Thymus (tissue), 11 donors: ENCODE results near the gene HNRNPUL2. TPM values are rescaled to one million over a fixed set of nuclear protein-coding genes. Genes with fewer than 3 reads are reported as not detected.

ENCODE experiments used
- DNase-seq, 9 donors: peaks; one replicate each; pipeline ENCODE4 v3.0.0-alpha.2; 2013; ENCODE audit warnings: low spot score in 9 of 9, low read depth in 6 of 9, missing footprints in 1 of 9
- H3K27ac ChIP-seq, 2 donors: one replicate each; pipeline ENCODE4 v1.5.1; 2013; ENCODE audit warnings: control low read depth in 1 of 2, low read depth in 1 of 2, low read length in 1 of 2, mild to moderate bottlenecking in 1 of 2, moderate library complexity in 1 of 2
- H3K27me3 ChIP-seq, 2 donors: one replicate each; pipeline ENCODE4 v1.5.1; 2013; ENCODE audit warnings: low read length in 1 of 2; ENCODE audit not compliant: control insufficient read depth in 2 of 2, insufficient read depth in 1 of 2
- H3K36me3 ChIP-seq, 2 donors: one replicate each; pipeline ENCODE4 v1.5.1; 2013; ENCODE audit warnings: low read length in 1 of 2, mild to moderate bottlenecking in 1 of 2, moderate library complexity in 1 of 2; ENCODE audit not compliant: control insufficient read depth in 2 of 2, insufficient read depth in 2 of 2
- H3K4me1 ChIP-seq, 2 donors: one replicate each; pipeline ENCODE4 v1.5.1; 2013; ENCODE audit warnings: low read length in 2 of 2; ENCODE audit not compliant: control insufficient read depth in 2 of 2, insufficient read depth in 2 of 2
- H3K4me3 ChIP-seq, 2 donors: one replicate each; pipeline ENCODE4 v1.5.1; 2013; ENCODE audit warnings: low read length in 2 of 2, control low read depth in 1 of 2, mild to moderate bottlenecking in 1 of 2
- H3K9me3 ChIP-seq, 2 donors: one replicate each; pipeline ENCODE4 v1.5.1; 2013; ENCODE audit warnings: low read length in 1 of 2, mild to moderate bottlenecking in 1 of 2; ENCODE audit not compliant: control insufficient read depth in 2 of 2, insufficient read depth in 1 of 2
- WGBS: extraction: QIAGEN DNeasy Blood & Tissue Kit; methylation state at CpG from one replicate; pipeline ENCODE4 v1.1.7; 2013; 5-methylcytosine and 5-hydroxymethylcytosine counted together
- polyA plus RNA-seq: library from polyadenylated mRNA; stranded (reverse); fragments of 200-250 nt; gene quantifications from one replicate; pipeline ENCODE4 v1.2.3, GENCODE V29; 2013
- total RNA-seq: library from RNA; stranded (reverse); fragments of 120-200 nt; gene quantifications from one replicate; pipeline ENCODE4 v1.2.4, GENCODE V29; 2013
- donor health status: healthy.

HNRNPUL2 gene
- total and polyA plus RNA-seq, 2 donors = 7.7 to 44.7 TPM

DNA sequence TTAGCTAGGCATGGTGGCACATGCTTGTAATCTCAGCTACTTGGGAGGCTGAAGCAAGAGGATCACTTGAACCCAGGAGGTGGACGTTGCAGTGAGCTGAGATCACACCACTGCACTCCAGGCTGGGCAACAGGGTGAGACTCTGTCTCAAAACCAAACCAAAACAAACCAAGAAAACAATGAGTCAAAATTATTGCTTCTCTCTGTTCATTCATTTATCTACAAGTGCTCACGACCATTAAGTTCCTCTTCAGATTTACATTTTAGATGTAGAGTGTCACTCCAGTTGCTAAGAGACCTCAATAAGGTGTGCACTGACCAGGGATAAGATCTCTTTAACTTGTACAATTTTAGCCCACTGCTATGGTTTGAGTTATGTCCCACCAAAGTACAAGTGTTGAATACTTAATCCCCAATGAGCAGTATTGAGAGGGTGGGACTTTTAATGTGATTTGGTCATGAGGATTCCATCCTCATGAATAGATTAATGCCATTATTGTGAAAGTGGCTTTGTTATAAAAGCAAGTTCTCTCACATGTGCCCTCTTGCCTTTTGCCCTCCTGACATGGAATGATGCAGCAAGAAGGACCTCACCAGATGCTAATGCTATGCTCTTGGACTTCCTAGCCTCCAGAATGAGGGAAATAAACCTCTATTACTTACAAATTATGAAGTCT lies 7.8 kb downstream of the HNRNPUL2 start:
- DNase-seq = no peak
- H3K36me3 ChIP-seq = peaks cover 81 to 99% of the 10 kb centered on the region in 2 donors
- peaks cover 0 to 4% of the 10 kb centered on the region in 2 donors for H3K4me1 ChIP-seq
- no peak overlapping the region for H3K4me3 ChIP-seq
- 94% methylated on average over 2 of the region's 2 CpGs for WGBS
- H3K27ac ChIP-seq = no peak overlapping the region
- H3K9me3 ChIP-seq = peaks cover 0 to 3% of the 10 kb centered on the region in 2 donors
- no peaks in the 10 kb centered on the region for H3K27me3 ChIP-seq

GRCh38 chr11:62716816-62717215 lies 10.4 kb downstream of the HNRNPUL2 start:
- Histone ChIP-seq H3K9me3 (peaks cover 0 to 3% of the 10 kb centered on the region in 2 donors), H3K4me3 (no peak overlapping the region), H3K4me1 (no peaks in the 10 kb centered on the region), H3K27me3 (no peaks in the 10 kb centered on the region), H3K36me3 (peaks cover 79 to 98% of the 10 kb centered on the region in 2 donors), H3K27ac (no peak overlapping the region)
- WGBS = 97% methylated on average over 11 of the region's 11 CpGs
- DNase-seq = no peak

- no peak overlapping the region for H3K27ac ChIP-seq
- H3K4me3 ChIP-seq = no peak overlapping the region
- WGBS = 97% methylated on average over 5 of the region's 5 CpGs
- DNase-seq = no peak
- H3K4me1 ChIP-seq = no peaks in the 10 kb centered on the region
- no peaks in the 10 kb centered on the region for H3K27me3 ChIP-seq
- peaks cover 76 to 98% of the 10 kb centered on the region in 2 donors for H3K36me3 ChIP-seq
- H3K9me3 ChIP-seq = peaks cover 0 to 3% of the 10 kb centered on the region in 2 donors
These were observed 11.1 kb downstream of the HNRNPUL2 start for GRCh38 chr11:62716206-62716605.

DNA sequence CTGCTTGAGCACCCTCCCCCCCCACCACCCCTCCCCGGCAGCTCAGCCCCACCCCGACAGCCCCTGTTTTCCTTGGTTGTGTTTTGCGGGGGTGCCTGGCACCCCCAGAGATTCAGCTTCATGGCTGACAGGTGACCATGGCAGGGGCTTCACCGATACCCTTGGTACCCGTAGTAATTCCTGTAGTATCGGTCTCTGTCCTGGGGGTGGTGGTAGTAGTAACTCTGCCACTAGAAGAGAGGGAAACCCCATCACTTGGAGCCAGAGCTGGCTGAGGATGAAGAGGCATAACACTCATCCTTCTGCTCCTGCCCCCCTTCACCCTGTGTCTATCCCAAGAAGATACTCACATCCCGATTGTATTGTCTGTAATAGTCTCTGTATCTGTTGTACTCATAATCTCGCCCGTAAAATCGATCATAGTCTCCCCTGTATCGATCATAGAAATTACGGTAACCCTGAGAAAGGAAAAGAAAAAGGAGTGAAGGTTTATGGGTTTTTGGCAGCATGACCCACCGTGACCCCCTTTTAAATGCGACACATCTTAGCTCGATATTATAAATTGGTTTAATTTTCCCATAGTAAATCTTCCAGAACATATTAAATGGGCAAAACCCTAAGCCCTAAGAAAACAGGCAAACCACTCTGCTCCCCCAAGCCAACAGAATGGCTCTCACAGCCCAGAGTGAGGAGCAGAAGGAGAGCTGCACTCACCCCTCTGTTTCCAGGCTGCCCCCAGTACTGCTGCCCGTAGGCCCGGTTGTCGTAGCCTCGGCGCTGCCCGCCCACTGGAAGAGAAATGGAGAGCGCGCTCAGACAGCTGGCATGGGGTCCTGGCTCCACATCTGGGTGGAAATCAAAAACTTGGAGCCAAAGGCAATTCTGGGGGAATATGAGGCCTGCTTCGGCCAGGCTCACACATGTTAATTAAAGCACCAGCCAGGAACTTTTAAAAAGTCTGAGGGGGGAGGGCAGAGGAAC lies 11.8 kb downstream of the HNRNPUL2 start:
- H3K4me3 ChIP-seq = no peak overlapping the region
- 98% methylated on average over 24 of the region's 24 CpGs for WGBS
- peaks cover 0 to under 1% of the 10 kb centered on the region in 2 donors for H3K4me1 ChIP-seq
- H3K27ac ChIP-seq = no peak overlapping the region
- H3K27me3 ChIP-seq = no peaks in the 10 kb centered on the region
- H3K9me3 ChIP-seq = peaks cover 0 to 3% of the 10 kb centered on the region in 2 donors
- peaks cover 72 to 97% of the 10 kb centered on the region in 2 donors for H3K36me3 ChIP-seq
- no peak for DNase-seq

- no peaks in the 10 kb centered on the region for H3K27me3 ChIP-seq
- peaks cover 0 to 3% of the 10 kb centered on the region in 2 donors for H3K9me3 ChIP-seq
- H3K4me1 ChIP-seq = peaks cover 9 to 18% of the 10 kb centered on the region in 2 donors
- no peak for DNase-seq
- 96% methylated on average over 2 of the region's 2 CpGs for WGBS
- no peak overlapping the region for H3K27ac ChIP-seq
- no peak overlapping the region for H3K4me3 ChIP-seq
- peaks cover 56 to 81% of the 10 kb centered on the region in 2 donors for H3K36me3 ChIP-seq
These were observed 13.9 kb downstream of the HNRNPUL2 start for GRCh38 chr11:62713343-62713742.

- 95% methylated on average over 3 of the region's 3 CpGs for WGBS
- peaks cover 14 to 23% of the 10 kb centered on the region in 2 donors for H3K4me1 ChIP-seq
- peak overlapping the region in 1 of 2 donors; percentile 9 for H3K27ac ChIP-seq
- H3K36me3 ChIP-seq = peaks cover 54 to 77% of the 10 kb centered on the region in 2 donors
- no peak overlapping the region for H3K4me3 ChIP-seq
- peaks cover 0 to 3% of the 10 kb centered on the region in 2 donors for H3K9me3 ChIP-seq
- no peaks in the 10 kb centered on the region for H3K27me3 ChIP-seq
- no peak for DNase-seq
These were observed 14.4 kb downstream of the HNRNPUL2 start for GRCh38 chr11:62712861-62713260.

DNA sequence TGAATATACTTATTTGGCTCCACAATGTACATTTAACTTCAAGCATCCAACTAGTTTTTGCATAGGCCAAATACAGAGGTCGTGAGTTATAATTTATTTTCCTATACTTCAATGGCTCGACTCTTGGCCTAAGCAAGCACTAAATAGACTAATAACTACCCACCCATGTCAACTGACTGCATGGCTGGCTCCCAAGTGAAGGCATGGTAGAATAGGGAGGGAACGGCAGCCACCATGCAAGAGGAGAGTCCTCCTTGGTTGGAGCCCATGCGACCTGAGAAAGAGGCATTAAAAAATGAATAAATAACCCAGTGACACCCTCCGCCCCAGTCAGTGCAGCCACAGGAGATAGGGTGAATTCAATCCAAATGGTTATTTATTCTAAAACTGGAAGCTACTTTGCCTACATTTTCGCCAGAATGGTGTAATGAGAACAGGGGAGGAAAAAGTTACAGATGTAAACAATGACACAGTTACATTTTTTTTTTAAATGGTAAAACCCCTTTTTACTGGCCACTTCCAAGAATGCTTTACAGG lies 14.9 kb downstream of the HNRNPUL2 start:
- Histone ChIP-seq H3K9me3 (peaks cover 0 to 3% of the 10 kb centered on the region in 2 donors), H3K4me3 (no peak overlapping the region), H3K27ac (no peak overlapping the region), H3K4me1 (peaks cover 16 to 28% of the 10 kb centered on the region in 2 donors), H3K27me3 (no peaks in the 10 kb centered on the region), H3K36me3 (peaks cover 48 to 72% of the 10 kb centered on the region in 2 donors)
- DNase-seq = no peak
- WGBS = 94% methylated on average over 6 of the region's 6 CpGs

DNA sequence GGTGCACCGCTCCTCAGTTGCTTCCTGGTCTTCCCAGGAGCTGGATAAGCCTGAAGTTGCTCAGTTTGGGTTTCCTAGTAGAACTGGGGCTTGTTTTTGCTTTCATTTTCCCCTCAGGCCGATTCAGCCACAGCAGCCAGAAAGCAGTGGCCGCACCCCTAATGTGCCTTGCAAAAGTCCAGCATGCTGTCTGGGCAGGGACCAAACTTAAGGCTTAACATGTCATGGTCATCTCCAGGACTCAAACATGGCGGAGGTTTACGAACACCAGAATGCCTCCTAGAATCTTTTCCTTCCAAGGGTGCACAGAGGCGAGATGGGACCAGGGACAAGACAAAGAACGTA lies 17.3 kb downstream of the HNRNPUL2 start:
- Histone ChIP-seq H3K9me3 (no peaks in the 10 kb centered on the region), H3K4me1 (peaks cover 22 to 49% of the 10 kb centered on the region in 2 donors), H3K27me3 (no peaks in the 10 kb centered on the region), H3K36me3 (peaks cover 29 to 49% of the 10 kb centered on the region in 2 donors), H3K27ac (peak overlapping the region; percentile 96 to 98), H3K4me3 (peak overlapping the region; percentile 77 to 82)
- WGBS = 68% methylated on average over 7 of the region's 7 CpGs
- DNase-seq = no peak
